Epidermal melanocyte (primary cell): ENCODE data around the gene PRIM2.
"Not testable (repeated sequence)": the region's sequence is repeated elsewhere in the genome, so short reads cannot be mapped to it uniquely, and the experiment has no call there.

Source experiments
- DNase-seq: peaks from one replicate; pipeline ENCODE4 v3.0.0; 2011; ENCODE audit warnings: low spot score; ENCODE audit not compliant: insufficient read length

Gene PRIM2

GRCh38 chr6:57359766-57360165 lies 42.3 kb downstream of the PRIM2 start:
- DNase-seq: not testable (repeated sequence)

DNA sequence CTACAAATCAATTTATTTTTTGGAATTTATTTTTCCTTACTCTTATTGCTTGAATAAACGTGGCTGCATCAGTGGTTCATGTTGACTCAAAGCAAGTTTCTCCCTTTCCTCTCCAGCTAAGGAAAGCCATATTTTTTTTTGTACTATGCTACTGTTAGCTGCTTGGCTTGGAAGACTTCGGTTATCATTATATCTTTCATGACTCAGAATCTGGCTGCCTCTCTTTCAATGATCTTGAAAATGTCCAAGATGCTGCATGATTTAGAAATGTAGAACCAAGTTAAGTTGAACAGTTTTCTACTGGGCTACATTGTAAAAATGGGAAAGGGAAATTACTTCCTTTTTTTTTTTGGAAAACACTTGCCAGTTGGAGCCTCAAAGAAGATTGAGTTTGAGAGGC lies 44.9 kb downstream of the PRIM2 start:
- DNase-seq: not testable (repeated sequence)

DNA sequence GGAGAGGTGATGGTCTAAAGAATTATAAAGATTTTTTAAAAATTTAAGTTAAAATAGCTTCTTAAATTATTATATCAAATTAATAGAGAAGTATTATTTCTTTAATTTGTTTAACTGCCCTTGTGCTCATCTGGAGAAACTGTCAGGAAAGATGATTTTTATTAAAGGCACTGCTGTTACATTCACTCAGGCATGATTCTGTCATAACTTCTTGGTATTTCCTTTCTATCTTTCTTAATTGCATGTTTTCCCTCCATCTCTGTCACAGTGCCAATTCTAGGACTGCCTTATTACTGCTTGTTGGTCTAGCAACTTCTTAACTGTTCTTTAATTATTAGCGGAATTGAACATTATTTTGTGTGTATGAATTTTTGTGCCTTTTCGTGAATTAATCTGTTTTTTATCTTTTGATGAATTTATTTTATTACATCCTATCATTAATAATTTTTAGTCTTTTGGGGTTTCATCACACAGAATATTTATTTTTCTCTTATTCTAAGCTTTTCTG lies 47.7 kb downstream of the PRIM2 start:
- DNase-seq: not testable (repeated sequence)

GRCh38 chr6:57368965-57369731 lies 51.7 kb downstream of the PRIM2 start:
- DNase-seq: not testable (repeated sequence)

DNA sequence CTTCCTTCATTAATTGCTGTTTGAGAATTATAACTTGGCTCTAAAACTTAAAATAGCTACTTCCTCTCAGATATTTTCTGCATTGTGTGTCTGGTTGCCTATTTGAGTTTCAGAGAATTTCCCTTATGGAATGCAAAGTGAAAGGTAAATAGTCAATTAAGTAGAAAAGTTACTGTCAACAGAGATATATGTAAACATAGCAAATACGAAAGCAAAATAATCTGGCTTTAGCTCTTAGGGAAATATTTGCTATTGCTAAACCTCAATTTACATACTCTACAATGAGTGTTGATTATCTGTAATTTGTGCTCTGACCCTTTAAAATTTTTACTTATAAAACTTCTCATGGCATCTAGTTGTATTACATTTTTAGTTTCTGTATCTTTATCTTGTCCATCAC lies 54.3 kb downstream of the PRIM2 start:
- DNase-seq: not testable (repeated sequence)

DNA sequence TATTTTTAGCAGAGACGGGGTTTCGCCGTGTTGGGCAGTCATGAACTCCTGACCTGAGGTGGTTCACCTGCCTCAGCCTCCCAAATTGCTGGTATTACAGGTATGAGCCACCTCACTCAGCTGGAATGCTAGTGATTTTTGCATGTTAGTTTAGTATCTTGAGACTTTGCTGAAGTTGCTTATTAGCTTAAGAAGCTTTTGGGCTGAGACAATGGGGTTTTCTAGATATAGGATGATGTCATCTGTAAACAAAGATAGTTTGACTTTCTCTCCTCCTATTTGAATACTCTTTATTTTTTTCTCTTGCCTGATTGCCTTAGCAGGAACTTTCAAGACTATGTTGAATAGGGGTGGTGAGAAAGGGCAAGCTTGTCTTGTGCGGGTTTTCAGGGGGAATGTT lies 57.3 kb downstream of the PRIM2 start:
- not testable (repeated sequence) for DNase-seq

GRCh38 chr6:57376083-57376482 lies 58.7 kb downstream of the PRIM2 start:
- not testable (repeated sequence) for DNase-seq

DNA sequence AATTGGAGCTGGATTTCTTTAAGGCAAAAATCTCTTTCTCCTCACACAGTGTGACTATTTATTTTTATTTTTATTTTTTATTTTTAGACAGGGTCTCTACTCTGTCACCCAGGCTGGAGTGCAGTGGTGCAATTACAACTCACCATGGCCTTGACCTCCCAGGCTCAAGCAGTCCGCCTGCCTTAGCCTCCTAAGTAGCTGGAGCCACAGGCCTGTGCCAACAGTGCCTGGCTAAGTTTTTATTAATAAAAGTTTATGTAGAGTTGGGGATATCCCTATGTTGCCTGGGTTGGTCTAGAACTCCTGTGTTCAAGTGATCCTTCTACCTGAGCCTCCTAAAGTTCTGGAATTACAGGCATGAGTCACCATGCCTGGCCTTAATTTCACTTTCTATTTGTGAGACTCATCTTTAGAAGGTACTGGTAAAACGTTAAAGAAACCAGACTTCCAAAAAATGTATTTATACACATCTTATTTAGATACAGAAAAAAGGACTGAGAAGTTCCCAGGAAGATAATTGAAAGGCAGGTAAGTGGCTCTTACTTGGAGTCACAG lies 71.7 kb downstream of the PRIM2 start:
- DNase-seq: not testable (repeated sequence)

DNA sequence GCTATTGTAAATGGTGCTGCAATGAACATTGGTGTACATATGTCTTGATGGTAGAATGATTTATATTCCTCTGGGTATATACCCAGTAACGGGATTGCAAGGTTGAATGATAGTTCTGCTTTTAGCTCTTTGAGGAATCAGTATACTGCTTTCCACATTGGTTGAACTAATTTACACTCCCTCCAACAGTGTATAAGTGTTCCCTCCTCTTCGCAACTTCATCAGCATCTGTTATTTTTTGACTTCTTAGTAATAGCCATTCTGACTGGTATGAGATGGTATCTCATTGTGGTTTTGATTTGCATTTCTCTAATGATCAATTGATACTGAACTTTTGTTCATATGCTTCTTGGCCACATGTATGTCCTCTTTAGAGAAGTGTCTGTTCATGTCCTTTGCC lies 73.4 kb downstream of the PRIM2 start:
- DNase-seq: not testable (repeated sequence)

GRCh38 chr6:57392047-57392446 lies 74.6 kb downstream of the PRIM2 start:
- DNase-seq: not testable (repeated sequence)

- DNase-seq: not testable (repeated sequence)
Measured at GRCh38 chr6:57419341-57419740, 101.9 kb downstream of the PRIM2 start.

DNA sequence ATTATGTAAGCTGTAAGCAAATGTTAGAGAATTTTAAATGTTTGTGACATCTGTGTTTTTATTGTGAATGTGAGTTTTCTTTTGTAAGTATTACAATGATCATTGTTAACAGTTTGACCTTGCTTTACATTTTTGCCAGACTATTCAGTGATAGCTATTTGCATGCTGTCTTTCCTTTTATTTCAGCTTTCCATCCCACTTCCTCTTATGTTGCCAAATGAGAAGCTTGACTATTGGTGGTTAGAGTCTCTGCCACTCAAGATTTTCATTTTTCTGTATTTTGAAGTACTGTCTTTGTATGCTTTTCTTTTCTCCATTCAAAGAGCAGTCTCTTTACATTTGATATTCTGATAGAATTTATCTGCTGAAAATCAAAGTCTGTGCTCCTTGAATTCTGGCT lies 104.1 kb downstream of the PRIM2 start:
- no peak for DNase-seq

GRCh38 chr6:57423468-57423867 lies 106.0 kb downstream of the PRIM2 start:
- no peak for DNase-seq

- DNase-seq: not testable (repeated sequence)
Measured at GRCh38 chr6:57431742-57432141, 114.3 kb downstream of the PRIM2 start.

GRCh38 chr6:57432157-57432556 lies 114.7 kb downstream of the PRIM2 start:
- DNase-seq: no peak

DNA sequence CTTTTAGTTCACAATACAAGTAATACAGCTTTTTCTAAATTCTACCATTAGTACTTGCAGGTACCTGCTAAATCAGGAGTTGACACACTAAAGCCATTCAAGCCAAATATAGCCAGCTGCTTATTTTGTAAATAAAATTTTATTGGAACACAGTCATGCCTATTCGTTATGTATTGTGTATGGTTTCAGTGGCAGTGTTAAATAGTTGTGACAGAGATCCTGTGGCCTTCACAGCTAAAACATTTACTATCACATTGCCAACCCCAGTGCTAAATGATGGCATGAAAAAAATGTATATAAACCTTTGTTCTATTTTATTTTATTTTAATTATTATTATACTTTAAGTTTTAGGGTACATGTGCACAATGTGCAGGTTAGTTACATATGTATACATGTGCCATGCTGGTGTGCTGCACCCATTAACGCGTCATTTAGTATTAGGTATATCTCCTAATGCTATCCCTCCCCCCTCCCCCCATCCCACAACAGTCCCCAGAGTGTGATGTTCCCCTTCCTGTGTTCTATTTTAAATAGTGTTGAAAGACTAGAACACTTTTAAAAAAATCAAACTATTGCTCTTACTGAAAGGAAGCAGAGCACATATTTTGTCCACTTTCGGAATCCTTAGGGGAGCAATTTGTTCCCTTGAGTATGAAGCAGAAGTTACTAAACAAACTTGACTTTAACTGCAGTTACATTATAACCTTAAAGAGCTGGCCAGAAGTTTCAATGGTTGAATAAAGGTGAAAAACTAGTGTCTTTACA lies 115.7 kb downstream of the PRIM2 start:
- no peak for DNase-seq

- not testable (repeated sequence) for DNase-seq
Measured at GRCh38 chr6:57433790-57434189, 116.4 kb downstream of the PRIM2 start.

- no peak for DNase-seq
Measured at GRCh38 chr6:57434944-57435343, 117.5 kb downstream of the PRIM2 start.

- no peak for DNase-seq
Measured at GRCh38 chr6:57435475-57436160, 118.2 kb downstream of the PRIM2 start.

GRCh38 chr6:57440735-57441134 lies 123.3 kb downstream of the PRIM2 start:
- not testable (repeated sequence) for DNase-seq

- DNase-seq: not testable (repeated sequence)
Measured at GRCh38 chr6:57442133-57442532, 124.7 kb downstream of the PRIM2 start.
